HG03469 (cell line): ENCODE measurements around the gene ADGRL2.

Experiments used
- ATAC-seq: cut with Tn5 transposase; IDR thresholded peaks from one replicate; pipeline ENCODE4 v1.9.1; 2021; ENCODE audit warnings: mild to moderate bottlenecking, moderate library complexity, moderate number of reproducible peaks; ENCODE audit not compliant: unreplicated experiment

The ADGRL2 gene

DNA sequence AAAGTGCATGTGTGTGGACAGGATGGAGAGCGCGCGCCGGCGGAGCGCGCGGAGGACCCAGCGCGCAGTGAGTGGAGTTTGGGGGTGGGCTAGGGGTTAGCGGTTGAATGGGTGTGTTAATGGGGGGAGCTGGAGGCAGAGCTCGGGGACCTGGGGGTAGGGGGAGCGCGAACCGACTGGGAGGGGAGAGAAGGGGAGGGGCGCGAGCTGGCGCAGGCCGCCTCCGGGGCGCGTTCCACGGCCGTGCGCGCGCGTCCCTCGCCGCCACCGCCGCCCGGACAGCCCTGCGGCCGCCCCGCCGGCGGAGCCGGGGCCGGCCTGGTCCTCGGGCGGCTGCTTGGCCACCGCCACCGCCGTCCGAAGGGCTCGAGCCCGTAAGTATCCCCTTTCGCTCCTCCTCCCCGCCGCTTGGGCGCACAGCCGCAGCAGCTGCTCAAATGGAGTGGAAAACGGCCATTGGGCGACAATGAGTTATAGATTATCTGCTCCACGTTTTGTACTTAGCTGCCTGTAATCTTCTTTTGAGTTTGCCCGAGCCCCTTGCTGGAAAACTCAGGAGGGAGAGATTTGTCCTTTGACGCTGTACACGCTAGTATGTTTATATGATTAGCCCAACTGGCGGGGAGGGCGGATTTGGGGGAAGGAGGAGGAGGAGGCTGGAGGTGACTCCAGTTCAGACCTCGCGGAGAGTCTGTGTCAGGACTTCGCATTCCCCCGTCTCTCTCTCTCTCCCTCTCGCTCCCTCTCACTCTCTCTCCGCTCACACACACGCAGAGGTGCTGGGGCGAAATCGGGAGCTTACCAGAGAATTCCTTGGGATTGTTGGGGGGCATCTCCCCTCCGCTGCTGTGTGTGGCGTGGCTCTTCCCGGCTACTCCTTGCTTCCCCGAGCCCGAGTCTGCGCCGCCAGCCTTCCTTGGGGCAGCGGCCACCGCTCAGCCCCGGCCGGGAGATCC is at the start of gene ADGRL2:
TSS of gene ADGRL2 (plus strand) at position 240 of the 956 bp plus-strand sequence. CDS start 36,051 bp downstream, outside the sequence.
- no peak for ATAC-seq

DNA sequence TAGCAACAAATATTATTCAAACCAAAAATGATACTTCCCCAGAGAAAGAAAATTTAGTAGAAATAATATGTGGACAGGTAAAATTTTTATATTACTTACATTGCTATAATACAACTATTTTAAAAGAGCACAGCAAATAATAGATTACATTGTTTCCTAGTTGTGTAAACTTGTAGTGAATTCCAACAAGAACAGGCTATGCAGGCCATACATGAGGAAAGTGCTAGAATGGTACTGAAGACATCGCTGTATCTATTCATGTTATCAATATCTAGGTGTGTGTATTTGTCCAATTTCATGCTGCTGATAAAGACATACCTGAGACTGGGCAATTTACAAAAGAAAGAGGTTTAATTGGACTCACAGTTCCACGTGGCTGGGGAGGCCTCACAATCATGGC is 47.9 kb upstream of the ADGRL2 start:
- ATAC-seq: no peak

- no peak for ATAC-seq
Observed at GRCh38 chr1:81754424-81754823, 46.3 kb upstream of the ADGRL2 start.

DNA sequence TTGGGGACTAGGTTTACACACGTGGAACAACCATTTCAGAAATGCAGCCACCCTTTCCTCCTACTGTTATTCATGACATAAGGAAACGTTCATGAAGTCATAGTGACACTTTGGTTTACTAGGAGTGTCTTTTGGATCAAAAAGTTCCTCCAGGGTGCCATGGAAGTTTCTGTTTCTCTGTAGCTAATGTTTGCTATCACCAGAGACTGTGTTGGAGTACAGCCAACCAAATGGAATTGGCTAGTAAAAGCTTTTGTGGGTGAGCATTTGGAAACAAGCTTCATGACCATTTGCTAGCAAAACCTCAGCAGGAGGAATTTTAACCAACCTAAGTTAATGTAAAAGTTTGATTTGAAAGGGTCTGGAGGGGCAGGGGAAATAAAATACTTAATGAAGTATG is 43.9 kb upstream of the ADGRL2 start:
- ATAC-seq: no peak

DNA sequence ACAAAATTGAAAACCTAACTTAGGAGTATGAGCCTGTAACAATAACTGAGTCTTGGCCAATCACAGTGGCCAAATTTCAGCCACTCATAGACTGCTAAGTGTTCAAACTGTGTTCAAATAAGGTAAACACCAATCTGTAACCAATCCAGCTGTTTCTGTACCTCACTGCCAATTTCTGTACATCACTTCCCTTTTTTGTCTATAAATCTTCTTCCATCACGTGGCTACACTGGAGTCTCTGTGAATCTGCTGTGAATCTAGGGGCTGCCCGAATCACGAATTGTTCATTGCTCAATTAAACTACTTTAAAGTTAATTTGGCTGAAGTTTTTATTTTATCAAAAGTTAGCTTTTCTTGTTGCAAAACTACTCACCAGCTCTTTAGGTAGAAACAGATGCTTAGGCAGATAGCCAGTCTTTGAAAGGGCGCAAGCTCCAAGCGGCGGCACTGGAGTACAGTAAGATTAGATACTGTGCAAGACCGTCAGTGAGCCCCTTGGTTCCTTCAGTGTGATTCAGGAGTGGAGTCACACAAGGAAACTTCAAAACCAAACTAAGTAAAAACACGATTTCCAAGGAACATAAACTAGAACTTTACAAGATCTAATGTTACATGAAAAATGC is 43.2 kb upstream of the ADGRL2 start:
- no peak for ATAC-seq

DNA sequence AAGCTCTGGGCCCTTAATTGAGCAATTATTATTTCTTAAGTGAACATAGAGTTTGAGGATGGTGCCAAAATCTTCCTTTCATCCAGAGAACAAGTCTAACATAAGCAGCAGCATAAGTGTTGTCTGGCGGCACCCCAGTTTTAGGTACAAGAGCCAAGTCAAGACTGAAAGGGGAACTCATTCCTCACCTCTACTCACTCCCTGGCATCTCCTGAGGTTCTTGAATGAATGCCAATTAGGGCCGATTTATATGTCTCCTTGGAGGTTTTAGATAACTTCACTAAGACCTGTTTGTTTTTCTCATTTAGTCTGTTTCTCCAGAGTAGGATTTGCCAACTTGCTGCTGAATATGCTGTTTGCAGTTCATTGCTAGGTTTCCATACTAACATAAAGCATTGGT is 42.6 kb upstream of the ADGRL2 start:
- ATAC-seq: no peak

DNA sequence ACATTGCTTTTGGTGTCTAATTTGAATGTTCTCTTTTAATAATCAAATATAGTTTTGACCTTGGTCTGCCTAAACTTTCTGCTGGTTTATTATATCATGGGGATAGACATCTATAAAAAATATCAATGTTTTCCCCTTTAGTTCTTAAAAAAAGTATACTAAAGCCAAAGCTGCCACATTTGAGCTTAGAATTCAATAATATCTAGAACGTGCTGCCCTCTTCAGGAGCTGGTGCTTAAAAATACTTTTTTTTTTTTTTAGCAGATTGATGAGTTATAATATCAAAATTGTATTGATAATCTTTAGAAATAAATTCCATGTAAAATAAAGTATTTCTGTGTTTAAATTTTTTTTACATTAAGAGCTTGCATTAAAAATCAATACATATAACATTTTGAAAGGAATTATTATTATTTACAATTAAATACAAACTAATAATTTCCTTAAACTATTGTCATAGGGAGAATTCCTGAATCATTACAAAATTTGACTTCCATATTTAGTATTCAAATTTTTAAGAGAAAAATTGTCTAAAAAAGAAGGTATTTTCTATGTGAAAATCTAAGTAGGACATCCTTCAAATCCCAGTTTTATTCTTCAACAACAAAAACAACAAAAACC is 40.1 kb upstream of the ADGRL2 start:
- no peak for ATAC-seq

DNA sequence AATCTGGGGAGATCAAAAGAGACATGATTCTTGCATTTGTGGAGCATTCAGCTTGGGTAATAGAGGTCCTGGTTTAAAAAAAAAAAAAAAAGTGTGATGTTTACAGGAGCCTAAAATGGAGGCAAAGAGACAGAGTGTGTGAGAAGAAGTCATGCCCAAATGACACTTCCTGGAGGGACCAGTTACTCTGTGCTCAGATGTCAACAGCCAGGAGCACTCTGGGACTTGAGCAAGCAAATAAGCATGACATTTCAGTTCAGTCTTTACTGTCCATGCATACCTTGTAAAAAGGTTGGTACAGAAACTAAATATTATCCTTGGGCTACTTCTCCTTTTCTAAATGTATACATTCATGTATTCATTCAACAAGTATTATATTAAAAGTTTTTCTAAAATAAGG is 25.2 kb upstream of the ADGRL2 start:
- ATAC-seq: no peak

DNA sequence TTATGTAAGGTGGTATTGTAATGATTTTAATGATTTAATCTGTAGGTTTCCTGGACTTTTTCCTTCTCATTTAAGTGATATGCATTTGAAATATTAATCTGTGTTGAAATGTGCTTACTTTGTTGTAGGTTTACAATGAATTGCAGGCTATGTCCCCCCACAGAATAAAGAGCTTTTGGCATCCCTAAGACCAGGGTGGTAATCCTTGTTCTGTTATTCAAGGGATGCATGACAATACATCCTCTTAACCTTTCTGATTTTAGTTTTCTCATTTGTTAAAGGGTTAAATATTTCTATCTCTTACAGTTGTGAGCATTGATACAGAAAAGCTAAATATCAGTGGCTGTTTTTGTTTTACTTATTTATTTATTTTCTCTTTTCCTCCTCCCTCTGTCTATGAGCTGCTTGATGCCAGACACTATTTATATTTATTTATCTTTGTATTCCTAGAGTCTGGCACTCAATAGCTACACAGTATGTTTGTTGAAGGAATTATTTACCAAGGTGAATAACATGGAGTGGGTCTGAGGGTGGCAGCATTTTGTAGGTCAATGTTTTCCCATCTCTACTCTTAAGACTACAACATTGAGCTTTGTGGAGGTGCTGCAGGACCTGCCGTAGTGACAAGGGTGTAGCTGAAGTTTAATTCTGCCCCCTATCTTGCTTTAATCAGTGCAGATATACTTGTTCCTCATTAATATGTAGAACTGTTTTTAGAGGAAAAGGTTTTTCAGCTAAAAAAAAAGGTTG is 19.9 kb upstream of the ADGRL2 start:
- no peak for ATAC-seq

DNA sequence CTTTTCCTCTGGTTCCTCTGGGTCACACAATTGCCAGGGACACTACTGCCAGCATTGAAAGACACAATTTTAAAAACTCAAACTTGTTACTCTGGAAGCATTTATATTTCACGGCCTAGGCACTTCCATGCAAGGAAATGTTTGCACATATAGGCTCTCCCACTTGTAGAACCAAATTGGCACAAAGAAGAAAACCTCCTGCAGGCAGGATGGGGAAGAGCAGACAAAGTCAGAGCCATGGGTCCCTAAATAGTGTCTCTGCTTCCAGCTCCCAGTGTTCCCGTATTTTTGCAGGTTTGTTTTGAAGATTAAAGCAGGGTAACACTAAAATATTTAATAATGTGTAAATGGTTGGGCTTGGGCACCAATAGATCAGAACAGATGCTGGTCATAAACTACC is 19.0 kb upstream of the ADGRL2 start:
- no peak for ATAC-seq

GRCh38 chr1:81792184-81792583 is 8.6 kb upstream of the ADGRL2 start:
- ATAC-seq: no peak

- no peak for ATAC-seq
Observed at GRCh38 chr1:81797701-81798100, 3.0 kb upstream of the ADGRL2 start.

DNA sequence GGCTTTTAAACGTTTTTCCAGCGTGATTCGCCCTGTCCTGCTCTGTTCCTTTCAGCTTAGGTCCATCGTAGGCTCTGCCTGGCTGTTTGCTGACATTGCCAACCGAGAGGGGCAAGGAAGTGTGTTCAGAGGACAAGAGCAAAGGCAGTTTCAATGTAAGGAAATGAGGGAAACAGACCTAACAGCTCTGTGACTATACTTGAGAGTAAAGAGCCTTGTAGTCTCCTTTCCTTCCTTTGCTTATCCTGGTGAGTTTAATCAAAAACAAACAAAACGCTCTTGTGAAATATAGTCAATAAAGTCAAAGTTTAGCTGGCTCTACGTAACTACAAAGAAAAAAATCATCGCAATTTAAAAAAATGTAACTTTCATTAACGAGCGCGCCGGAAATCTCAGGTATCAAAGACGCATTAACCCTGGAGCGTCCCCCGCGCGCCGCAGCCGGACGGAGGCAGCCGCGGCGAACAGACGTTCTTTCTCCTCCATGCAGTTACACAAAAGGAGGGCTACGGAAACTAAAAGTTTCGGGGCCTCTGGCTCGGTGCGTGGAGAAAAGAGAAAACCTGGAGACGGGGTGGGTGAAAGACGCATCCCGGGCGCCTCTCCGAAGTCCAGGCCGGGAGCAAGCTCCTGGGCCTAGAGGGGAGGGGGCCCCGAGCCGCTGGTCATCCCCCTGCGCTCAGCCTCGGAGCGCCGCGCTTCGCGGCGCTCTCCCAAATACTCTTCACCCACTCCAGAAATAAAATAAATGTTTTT is 617 bp upstream of the ADGRL2 start:
- no peak for ATAC-seq

DNA sequence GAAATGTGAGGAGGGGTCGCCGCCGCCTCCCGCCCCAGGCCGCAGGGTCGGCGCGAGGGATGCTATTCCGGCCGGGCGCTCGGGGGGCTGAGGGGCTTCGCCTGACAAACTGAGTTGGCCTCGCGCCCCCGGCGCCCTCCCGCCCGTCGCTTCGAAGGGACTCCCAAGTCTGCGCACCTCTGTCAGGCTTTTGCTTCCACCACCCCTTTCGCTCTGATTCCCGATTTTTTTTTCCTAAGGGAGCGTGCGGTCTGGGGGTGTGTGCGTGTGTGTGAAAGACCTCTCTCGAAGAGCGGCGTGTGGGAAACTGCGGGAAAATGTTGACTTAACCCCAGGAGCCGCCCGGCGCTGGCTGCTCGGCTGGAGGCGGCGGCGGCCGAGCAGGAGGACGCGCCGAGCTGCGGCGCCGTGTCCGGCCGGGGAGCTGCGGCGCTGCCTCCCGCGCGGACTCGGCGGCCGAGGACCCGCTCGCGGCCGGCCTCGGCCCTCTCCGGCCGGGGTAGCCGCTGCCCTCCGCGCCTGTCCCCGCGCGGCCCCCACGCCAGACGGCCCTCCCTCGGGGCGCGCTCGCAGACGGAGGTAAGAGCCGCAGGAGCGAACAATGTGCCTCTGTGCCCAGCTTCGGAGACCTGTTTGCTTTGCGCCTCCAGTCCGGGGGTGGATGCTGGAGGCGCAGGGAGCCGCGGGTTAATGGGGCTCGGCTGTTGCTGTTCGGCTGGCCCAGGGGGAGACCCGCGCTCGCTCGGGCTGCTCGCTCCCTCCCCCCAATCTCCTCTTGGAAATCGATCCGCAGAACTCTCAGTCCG is 1.1 kb downstream of the ADGRL2 start:
- ATAC-seq: no peak

GRCh38 chr1:81802457-81802706 is 1.6 kb downstream of the ADGRL2 start:
- ATAC-seq: no peak

DNA sequence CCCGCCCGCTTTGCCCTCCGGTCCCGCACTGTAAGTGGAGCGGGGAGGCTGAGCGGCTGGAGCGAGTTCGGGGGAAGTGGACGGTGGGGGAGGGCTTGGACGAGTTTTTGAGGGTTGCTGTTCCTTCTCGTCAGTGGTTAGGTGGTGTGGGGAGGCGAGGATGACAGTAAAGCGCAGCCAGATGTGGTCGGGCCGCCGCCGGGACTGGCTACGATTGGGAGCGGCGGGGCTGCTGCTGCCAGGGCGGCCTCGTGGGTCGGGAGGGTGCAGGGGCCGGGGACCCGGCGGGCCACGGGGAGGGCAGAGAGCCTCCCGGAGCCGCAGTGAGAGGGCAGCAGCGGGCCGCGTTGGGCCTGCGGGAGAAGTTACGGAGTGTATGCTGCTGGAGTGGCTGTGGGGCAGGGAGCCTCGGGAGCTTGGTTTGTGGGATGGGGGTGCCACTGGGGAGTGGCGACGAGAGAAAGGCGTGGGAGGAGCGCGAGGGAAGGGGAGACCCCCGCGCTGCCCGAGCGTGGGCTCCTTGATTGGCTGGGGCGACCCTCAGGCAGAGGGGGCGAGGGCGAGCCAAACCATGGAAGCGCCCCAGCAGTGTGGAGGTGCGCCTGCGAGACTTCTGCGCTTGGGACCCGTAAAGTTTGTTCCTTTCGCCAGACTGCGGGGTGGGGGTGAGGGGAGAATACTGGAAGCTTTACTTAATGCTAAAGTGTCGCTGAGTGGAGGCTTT is 2.1 kb downstream of the ADGRL2 start:
- no peak for ATAC-seq

DNA sequence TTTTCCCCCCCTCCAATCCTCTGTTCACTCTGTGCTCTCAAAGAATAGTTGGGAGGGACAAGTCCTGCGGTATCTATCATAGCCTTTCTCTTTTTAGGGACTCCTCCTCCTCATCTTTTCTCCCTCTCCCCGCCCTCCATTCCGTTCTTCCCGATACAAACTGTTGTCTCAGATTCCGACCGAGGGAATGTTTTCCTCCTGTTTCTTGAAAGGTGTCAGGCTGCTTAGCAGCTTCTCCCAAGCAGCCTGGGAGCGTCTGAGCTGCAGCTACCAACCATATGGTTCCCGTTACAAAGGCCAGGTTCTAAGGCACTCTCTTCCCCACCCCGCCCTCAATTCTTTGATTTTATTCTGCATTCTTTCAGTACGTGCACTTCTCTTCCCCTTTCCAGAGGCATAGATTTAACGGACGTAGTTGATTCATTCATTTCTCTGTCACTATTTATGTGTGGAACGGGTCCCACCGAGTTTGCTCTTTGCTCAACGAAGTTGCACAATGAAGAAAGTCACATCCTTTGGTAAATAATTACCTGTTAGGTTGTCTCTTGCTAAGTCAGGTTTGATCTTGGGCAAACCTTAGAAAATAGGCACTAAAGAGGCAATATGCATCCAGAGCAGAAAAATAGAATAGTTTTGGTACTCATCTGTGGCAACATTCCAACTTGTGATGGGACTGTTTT is 2.8 kb downstream of the ADGRL2 start:
- ATAC-seq: no peak

DNA sequence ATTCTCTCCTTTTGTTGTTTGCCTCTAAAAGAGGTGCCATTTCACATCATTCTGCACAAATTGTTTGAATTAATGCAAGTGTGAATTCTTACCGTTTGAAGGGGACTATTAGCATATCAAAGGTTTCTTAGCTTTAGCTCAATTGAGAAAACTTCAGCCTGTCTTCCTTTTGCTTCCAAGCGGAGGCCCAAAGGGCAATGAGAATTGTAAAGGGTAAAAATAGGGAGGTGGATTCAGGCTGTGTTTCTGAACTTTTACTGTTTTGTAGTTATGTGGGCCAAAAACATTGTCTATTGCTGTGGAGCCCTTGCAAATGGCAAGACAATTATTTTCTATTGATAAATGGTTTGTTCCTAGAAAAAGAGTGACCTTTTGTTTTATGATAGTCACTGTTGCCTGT is 3.6 kb downstream of the ADGRL2 start:
- ATAC-seq: no peak
